Measurements from ENCODE around the gene IL2RG.

DNA sequence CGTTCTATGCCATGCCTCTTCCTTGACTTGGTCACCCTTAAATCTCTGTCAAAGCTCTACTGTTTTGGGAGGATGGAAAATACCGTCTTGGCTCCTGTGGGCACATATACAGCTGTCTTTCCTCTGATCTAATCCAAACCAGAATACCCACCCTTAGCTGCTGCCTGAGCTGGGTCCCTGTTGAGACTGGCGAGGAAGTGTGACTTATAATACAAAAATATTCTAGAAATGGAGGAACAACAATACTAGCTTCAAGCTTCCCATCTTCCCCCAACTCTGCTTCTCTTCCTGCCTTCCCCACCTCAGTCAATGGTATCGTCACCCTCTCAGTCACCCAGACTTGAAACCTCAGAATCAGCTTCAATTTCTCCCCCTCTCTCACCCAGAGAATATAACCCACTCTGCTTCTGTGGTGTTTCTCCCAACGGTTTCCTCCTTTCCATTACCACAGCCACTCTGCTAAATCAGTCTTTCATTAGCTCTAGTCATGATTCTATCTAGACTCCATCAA lies 599 bp upstream of the IL2RG start:
- TF ChIP-seq, protein P1, sequence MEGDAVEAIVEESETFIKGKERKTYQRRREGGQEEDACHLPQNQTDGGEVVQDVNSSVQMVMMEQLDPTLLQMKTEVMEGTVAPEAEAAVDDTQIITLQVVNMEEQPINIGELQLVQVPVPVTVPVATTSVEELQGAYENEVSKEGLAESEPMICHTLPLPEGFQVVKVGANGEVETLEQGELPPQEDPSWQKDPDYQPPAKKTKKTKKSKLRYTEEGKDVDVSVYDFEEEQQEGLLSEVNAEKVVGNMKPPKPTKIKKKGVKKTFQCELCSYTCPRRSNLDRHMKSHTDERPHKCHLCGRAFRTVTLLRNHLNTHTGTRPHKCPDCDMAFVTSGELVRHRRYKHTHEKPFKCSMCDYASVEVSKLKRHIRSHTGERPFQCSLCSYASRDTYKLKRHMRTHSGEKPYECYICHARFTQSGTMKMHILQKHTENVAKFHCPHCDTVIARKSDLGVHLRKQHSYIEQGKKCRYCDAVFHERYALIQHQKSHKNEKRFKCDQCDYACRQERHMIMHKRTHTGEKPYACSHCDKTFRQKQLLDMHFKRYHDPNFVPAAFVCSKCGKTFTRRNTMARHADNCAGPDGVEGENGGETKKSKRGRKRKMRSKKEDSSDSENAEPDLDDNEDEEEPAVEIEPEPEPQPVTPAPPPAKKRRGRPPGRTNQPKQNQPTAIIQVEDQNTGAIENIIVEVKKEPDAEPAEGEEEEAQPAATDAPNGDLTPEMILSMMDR (IDR thresholded peaks at IDR 0.05; ENCODE audit: low read depth, low read length) = no peak
- TF ChIP-seq POLR2A (IDR thresholded peaks at IDR 0.05; ENCODE audit: extremely low read depth, insufficient read length) = no peak
- no peak for TF ChIP-seq MYC (IDR thresholded peaks at IDR 0.05; ENCODE audit: low read depth, low read length)

All from NB4 (cell line).